GM18868 (cell line): ENCODE results near the gene PCDHGA8.
"Not testable (repeated sequence)": the region's sequence is repeated elsewhere in the genome, so short reads cannot be mapped to it uniquely, and the experiment has no call there.

Experiments used
- ATAC-seq: cut with Tn5 transposase; IDR thresholded peaks from one replicate; pipeline ENCODE4 v1.9.1; 2021; ENCODE audit warnings: mild to moderate bottlenecking, moderate library complexity; ENCODE audit not compliant: unreplicated experiment

Gene PCDHGA8

GRCh38 chr5:141399555-141400258 lies 7.3 kb downstream of the PCDHGA8 start:
- ATAC-seq: no peak

- no peak for ATAC-seq
These were observed 10.3 kb downstream of the PCDHGA8 start, which contains the start of gene PCDHGA9 for GRCh38 chr5:141402553-141403243. PCDHGA9 (plus strand) TSS chr5:141402778; CDS start chr5:141402953, 175 bp downstream.

- ATAC-seq: no peak
These were observed 11.0 kb downstream of the PCDHGA8 start for GRCh38 chr5:141403387-141403786.

- ATAC-seq: peak; percentile 82
These were observed 15.5 kb downstream of the PCDHGA8 start, which contains the start of gene PCDHGB6 for GRCh38 chr5:141407790-141408505. PCDHGB6 (plus strand) TSS chr5:141408021; CDS start chr5:141408203, 182 bp downstream.

GRCh38 chr5:141409598-141410306 lies 17.3 kb downstream of the PCDHGA8 start:
- ATAC-seq: no peak

- ATAC-seq: no peak
These were observed 19.1 kb downstream of the PCDHGA8 start for GRCh38 chr5:141411575-141411974.

- ATAC-seq: peak; percentile 73
These were observed 20.6 kb downstream of the PCDHGA8 start, which contains the start of gene PCDHGA10 for GRCh38 chr5:141412854-141413539. PCDHGA10 (plus strand) TSS chr5:141412987; CDS start chr5:141413176, 189 bp downstream.

GRCh38 chr5:141413540-141414069 lies 21.2 kb downstream of the PCDHGA8 start:
- ATAC-seq: no peak

- ATAC-seq: not testable (repeated sequence)
These were observed 22.3 kb downstream of the PCDHGA8 start for GRCh38 chr5:141414548-141415274.

- ATAC-seq: not testable (repeated sequence)
These were observed 22.8 kb downstream of the PCDHGA8 start for GRCh38 chr5:141415275-141415618.

- peak; percentile 69 for ATAC-seq
These were observed 25.2 kb downstream of the PCDHGA8 start, which contains the start of gene PCDHGB7 for GRCh38 chr5:141417494-141418172. PCDHGB7 (plus strand) TSS chr5:141417677; CDS start chr5:141417860, 183 bp downstream.

- no peak for ATAC-seq
These were observed 26.8 kb downstream of the PCDHGA8 start for GRCh38 chr5:141419074-141419880.

- peak; percentile 65 for ATAC-seq
These were observed 28.5 kb downstream of the PCDHGA8 start, which contains the start of gene PCDHGA11 for GRCh38 chr5:141420855-141421488. PCDHGA11 (plus strand) TSS chr5:141421051; CDS start chr5:141421228, 177 bp downstream.

GRCh38 chr5:141421489-141421855 lies 29.0 kb downstream of the PCDHGA8 start:
- no peak for ATAC-seq

- ATAC-seq: no peak
These were observed 30.4 kb downstream of the PCDHGA8 start for GRCh38 chr5:141422742-141423291.

- ATAC-seq: no peak
These were observed 35.5 kb downstream of the PCDHGA8 start for GRCh38 chr5:141427783-141428426.
